Right lobe of liver (tissue), 6 donors: ENCODE data around the gene LDB2. TPM values are rescaled to one million over a fixed set of nuclear protein-coding genes. Genes with fewer than 3 reads are reported as not detected.

Experiments used
- ATAC-seq, 4 donors: fragments of 200-7000 bp; cut with Tn5 transposase; one replicate each; pipeline ENCODE4 v1.9.1; 2020; ENCODE audit warnings: mild to moderate bottlenecking in 4 of 4, moderate library complexity in 4 of 4
- DNase-seq, 3 donors: peaks; one replicate each; pipeline ENCODE4 v3.0.0-alpha.2; 2020
- H3K27ac ChIP-seq, 3 donors: fragments of 200-600 bp; one replicate each; pipeline ENCODE4 v1.8.0; 2022
- H3K27me3 ChIP-seq, 2 donors: fragments of 200-600 bp; one replicate each; pipeline ENCODE4 v1.8.0; 2022
- H3K36me3 ChIP-seq, 4 donors: fragments of 200-600 bp; sonication (generic) in 1 of 4; one replicate each; pipeline versions ENCODE4 v1.5.1 to v1.8.0; 2017 to 2022; ENCODE audit warnings: control low read depth in 1 of 4
- H3K4me1 ChIP-seq, 4 donors: fragments of 200-600 bp; sonication (generic) in 1 of 4; one replicate each; pipeline versions ENCODE4 v1.5.1 to v1.8.0; 2017 to 2022; ENCODE audit warnings: control low read depth in 1 of 4
- H3K4me3 ChIP-seq, 3 donors: fragments of 200-600 bp; one replicate each; pipeline ENCODE4 v1.8.0; 2022
- H3K9me3 ChIP-seq, 4 donors: fragments of 200-600 bp; sonication (generic) in 1 of 4; one replicate each; pipeline versions ENCODE4 v1.5.1 to v1.8.0; 2017 to 2022; ENCODE audit warnings: control low read depth in 1 of 4
- POLR2A ChIP-seq: fragments of 450-650 bp; IDR thresholded peaks from one replicate; pipeline ENCODE4 v1.6.1; 2017; ENCODE audit warnings: antibody characterized with exemption, mild to moderate bottlenecking
- WGBS: methylation state at CpG from one replicate; pipeline ENCODE4 v1.1.6; 2018; ENCODE audit warnings: low coverage, low lambda C conversion rate; ENCODE audit not compliant: insufficient coverage; ENCODE audit errors: missing lambda C conversion rate; 5-methylcytosine and 5-hydroxymethylcytosine counted together
- intact Hi-C, 2 donors: fragments of 100-400 bp; cut with DNase I; formaldehyde crosslinking; loops; one replicate each; pipeline versions ENCODE4 v1.11.2 to v1.14.1; 2022
- total RNA-seq, 6 experiments: library from RNA; depleted of rRNA in 2 of 6; stranded (reverse); fragments of >200 nt in 2 of 6; fragmentation: NEBNext Ultra II Directional in 3 of 6; extraction: Animal tissue kit (Norgen Biotek cat#: 25700) in 3 of 6; gene quantifications; one replicate each; pipeline versions ENCODE4 v1.1.0 to v1.2.4, GENCODE V29; 2016 to 2023
- TF ChIP-seq, protein P1 (sequence below), 4 donors: fragments of 200-600 bp in 3 of 4; fragments of 450-650 bp in 1 of 4; IDR thresholded peaks; one replicate each; pipeline versions ENCODE4 v1.5.1 to v1.8.0; 2016 to 2022; ENCODE audit warnings: antibody characterized with exemption in 4 of 4, mild to moderate bottlenecking in 2 of 4
- donor health status: DM: no; HTN: yes; CAD: no.
- donor health status: DM: no; HTN: no; CAD: no.
- donor health status: DM: no; HTN: no; CAD: no.
- donor health status: DM: no; HTN: yes; CAD: no.
- donor health status: DM: no; HTN: yes; CAD: no.

LDB2 gene
- total RNA-seq, 6 experiments from 2014 or later: 11.4 to 26.6 (median 17.3) TPM

DNA sequence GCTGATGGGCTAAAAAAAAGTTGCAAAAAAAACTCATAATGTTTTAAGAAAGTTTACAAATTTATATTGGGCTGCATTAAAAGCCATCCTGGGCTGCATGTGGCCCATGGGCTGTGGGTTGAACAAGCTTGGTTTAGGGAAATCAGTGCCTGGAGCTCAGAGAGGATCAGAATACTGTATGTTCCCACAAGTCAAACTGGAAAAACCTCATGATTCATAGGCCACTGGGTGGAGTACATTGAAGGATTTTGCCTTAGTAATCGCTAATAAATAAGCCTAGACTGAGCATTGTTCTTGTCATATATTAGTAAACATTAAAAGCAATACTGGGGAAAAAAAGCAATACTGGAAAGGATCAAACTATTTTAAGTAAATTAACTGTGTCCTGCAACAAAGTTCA, 425.9 kb downstream of the LDB2 start:
- peaks cover 0 to 5% (median 0%) of the 10 kb centered on the region in 4 donors for H3K9me3 ChIP-seq
- no peak overlapping the region for H3K4me3 ChIP-seq
- no peak for ATAC-seq
- no peak for TF ChIP-seq POLR2A
- TF ChIP-seq, protein P1, sequence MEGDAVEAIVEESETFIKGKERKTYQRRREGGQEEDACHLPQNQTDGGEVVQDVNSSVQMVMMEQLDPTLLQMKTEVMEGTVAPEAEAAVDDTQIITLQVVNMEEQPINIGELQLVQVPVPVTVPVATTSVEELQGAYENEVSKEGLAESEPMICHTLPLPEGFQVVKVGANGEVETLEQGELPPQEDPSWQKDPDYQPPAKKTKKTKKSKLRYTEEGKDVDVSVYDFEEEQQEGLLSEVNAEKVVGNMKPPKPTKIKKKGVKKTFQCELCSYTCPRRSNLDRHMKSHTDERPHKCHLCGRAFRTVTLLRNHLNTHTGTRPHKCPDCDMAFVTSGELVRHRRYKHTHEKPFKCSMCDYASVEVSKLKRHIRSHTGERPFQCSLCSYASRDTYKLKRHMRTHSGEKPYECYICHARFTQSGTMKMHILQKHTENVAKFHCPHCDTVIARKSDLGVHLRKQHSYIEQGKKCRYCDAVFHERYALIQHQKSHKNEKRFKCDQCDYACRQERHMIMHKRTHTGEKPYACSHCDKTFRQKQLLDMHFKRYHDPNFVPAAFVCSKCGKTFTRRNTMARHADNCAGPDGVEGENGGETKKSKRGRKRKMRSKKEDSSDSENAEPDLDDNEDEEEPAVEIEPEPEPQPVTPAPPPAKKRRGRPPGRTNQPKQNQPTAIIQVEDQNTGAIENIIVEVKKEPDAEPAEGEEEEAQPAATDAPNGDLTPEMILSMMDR (IDR thresholded peaks at IDR 0.05): no peak
- no peaks in the 10 kb centered on the region for H3K27me3 ChIP-seq
- H3K27ac ChIP-seq: no peak overlapping the region
- intact Hi-C loops: no loop called here
- no peak for DNase-seq
- H3K4me1 ChIP-seq: no peaks in the 10 kb centered on the region
- no peaks in the 10 kb centered on the region for H3K36me3 ChIP-seq
- WGBS: 91% methylated on average over 1 of the region's 1 CpG

DNA sequence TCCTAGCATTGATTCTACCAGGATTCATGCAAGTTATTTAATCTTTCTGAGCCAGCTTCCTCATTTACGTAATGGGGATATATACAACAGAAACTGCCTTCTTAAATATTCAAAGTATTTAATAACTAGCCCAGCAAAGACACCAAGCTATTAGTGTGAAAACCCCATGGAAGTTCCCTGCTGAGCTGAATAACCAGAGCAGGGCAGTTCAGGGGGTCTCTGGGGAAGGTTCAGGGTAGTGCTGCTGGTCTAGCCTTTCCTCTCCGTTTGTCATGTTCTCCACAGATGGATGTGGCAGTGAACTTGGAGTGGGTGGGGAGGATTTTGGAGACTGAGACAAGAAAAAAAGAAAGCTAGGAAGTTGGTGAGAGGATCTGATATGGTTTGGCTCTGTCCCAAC, 431.4 kb downstream of the LDB2 start:
- Histone ChIP-seq H3K9me3 (no peaks in the 10 kb centered on the region), H3K27ac (no peak overlapping the region), H3K4me3 (no peak overlapping the region), H3K36me3 (no peaks in the 10 kb centered on the region), H3K4me1 (no peaks in the 10 kb centered on the region), H3K27me3 (no peaks in the 10 kb centered on the region)
- intact Hi-C loops: no loop called here
- DNase-seq (no peak), ATAC-seq (no peak)
- TF ChIP-seq POLR2A: no peak
- TF ChIP-seq, protein P1 (IDR thresholded peaks at IDR 0.05): no peak
- 73% methylated on average over 2 of the region's 2 CpGs for WGBS

DNA sequence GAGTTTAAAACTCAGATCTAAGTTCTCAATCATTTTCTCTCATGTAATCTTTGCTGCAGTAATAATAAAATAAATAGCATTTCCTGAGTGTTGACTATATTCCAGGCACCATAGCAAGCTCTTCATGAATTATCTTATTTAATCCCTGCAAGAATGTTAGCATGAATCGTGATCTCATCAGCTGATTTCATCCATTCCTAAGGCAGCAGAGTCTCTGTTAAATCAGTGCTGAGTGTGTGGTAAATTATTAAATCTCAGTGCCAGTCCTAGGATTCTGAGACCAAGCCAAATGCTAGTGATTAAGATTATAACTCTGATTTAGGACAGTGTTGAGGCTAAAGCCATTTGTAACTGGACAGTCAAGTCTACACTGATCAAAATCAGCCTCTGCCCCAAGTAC, 431.9 kb downstream of the LDB2 start:
- Histone ChIP-seq H3K36me3 (no peaks in the 10 kb centered on the region), H3K27me3 (no peaks in the 10 kb centered on the region), H3K4me3 (no peak overlapping the region), H3K4me1 (no peaks in the 10 kb centered on the region), H3K9me3 (no peaks in the 10 kb centered on the region), H3K27ac (no peak overlapping the region)
- no peak for DNase-seq
- intact Hi-C loops: no loop called here
- ATAC-seq: no peak
- TF ChIP-seq POLR2A: no peak
- TF ChIP-seq, protein P1 (IDR thresholded peaks at IDR 0.05): no peak
- WGBS: 83% methylated on average over 1 of the region's 1 CpG

DNA sequence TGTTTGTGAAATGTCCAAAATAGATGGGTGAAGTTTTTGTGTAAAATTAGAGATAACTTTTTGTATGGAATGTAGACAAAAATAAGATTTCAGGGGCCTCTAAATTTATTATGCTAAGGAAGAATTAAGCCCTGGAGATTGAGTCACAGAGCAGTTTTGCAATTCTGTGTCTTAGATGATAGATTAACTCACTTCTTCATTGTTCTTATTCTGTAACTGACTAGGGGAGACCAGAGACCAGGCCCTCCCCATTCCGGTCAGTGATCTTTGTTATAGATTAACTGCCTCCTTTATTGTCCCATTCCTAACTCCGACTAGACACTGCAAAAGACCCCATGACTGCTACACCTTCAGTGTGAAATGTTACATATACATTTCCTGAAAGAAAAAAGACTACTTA, 433.8 kb downstream of the LDB2 start:
- Histone ChIP-seq H3K4me3 (no peak overlapping the region), H3K27ac (no peak overlapping the region), H3K27me3 (no peaks in the 10 kb centered on the region), H3K9me3 (no peaks in the 10 kb centered on the region), H3K4me1 (no peaks in the 10 kb centered on the region), H3K36me3 (no peaks in the 10 kb centered on the region)
- DNase-seq (no peak), ATAC-seq (no peak)
- intact Hi-C loops: no loop called here
- WGBS: 46% methylated on average over 2 of the region's 2 CpGs
- TF ChIP-seq, protein P1 (IDR thresholded peaks at IDR 0.05): no peak
- TF ChIP-seq POLR2A: no peak

DNA sequence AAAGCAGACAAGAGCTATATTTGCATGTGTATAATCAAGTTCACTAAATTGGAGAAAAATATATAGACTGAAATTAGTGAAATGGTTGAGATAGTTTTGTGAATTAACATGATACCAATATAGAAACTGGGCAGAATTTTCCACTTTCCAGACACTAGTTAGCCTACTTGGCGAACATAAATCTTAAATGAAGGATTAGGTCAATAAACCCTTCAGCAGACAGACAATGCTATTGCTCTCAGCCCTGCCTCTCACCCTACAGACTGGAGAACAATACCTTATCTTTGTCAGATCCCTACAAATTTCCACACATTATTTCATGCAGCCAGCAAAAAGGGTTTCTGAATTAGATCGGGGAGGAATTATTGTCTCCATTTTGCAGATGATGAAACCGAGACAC, 435.8 kb downstream of the LDB2 start:
- no peak overlapping the region for H3K4me3 ChIP-seq
- H3K9me3 ChIP-seq: no peaks in the 10 kb centered on the region
- intact Hi-C loops: no loop called here
- H3K36me3 ChIP-seq: no peaks in the 10 kb centered on the region
- DNase-seq (no peak), ATAC-seq (no peak)
- WGBS: 75% methylated on average over 3 of the region's 3 CpGs
- no peaks in the 10 kb centered on the region for H3K27me3 ChIP-seq
- H3K4me1 ChIP-seq: no peaks in the 10 kb centered on the region
- no peak for TF ChIP-seq POLR2A
- TF ChIP-seq, protein P1 (IDR thresholded peaks at IDR 0.05): no peak
- H3K27ac ChIP-seq: no peak overlapping the region
